Activated naive CD4-positive, alpha-beta T cell treated with anti-CD3 and anti-CD28 coated beads, Interleukin-2, amount 50 U/mL, for 72 hours (primary cell): ENCODE results near the gene CFAP97D2. TPM values are rescaled to one million over a fixed set of nuclear protein-coding genes. Genes with fewer than 3 reads are reported as not detected.
"Not testable (repeated sequence)": the region's sequence is repeated elsewhere in the genome, so short reads cannot be mapped to it uniquely, and the experiment has no call there.

Experiments used
- ATAC-seq, 2 donors: fragments of 150-1000 bp; cut with Tn5 transposase; 2 replicates each; pipeline ENCODE4 v1.10.0; 2021; ENCODE audit warnings: mild to moderate bottlenecking in 2 of 2, moderate library complexity in 2 of 2
- DNase-seq, 2 donors: peaks; one replicate each; pipeline ENCODE4 v3.0.0; 2021 to 2022; ENCODE audit warnings: low spot score in 2 of 2
- H3K27ac Mint-ChIP-seq, 2 donors: one replicate each; pipeline ENCODE4 v1.8.0; 2022; ENCODE audit warnings: mild to moderate bottlenecking in 2 of 2, mixed read lengths in 2 of 2
- H3K36me3 Mint-ChIP-seq, 2 donors: one replicate each; pipeline ENCODE4 v1.8.0; 2022; ENCODE audit warnings: mixed read lengths in 2 of 2
- H3K9me3 Mint-ChIP-seq, 2 donors: one replicate each; pipeline ENCODE4 v1.8.0; 2022; ENCODE audit warnings: mixed read lengths in 2 of 2
- total RNA-seq, 2 donors: library from RNA; stranded (reverse); gene quantifications; one replicate each; pipeline ENCODE4 v1.2.3, GENCODE V29; 2022

Gene CFAP97D2
- total RNA-seq, 2 donors from 2014 or later = not detected

DNA sequence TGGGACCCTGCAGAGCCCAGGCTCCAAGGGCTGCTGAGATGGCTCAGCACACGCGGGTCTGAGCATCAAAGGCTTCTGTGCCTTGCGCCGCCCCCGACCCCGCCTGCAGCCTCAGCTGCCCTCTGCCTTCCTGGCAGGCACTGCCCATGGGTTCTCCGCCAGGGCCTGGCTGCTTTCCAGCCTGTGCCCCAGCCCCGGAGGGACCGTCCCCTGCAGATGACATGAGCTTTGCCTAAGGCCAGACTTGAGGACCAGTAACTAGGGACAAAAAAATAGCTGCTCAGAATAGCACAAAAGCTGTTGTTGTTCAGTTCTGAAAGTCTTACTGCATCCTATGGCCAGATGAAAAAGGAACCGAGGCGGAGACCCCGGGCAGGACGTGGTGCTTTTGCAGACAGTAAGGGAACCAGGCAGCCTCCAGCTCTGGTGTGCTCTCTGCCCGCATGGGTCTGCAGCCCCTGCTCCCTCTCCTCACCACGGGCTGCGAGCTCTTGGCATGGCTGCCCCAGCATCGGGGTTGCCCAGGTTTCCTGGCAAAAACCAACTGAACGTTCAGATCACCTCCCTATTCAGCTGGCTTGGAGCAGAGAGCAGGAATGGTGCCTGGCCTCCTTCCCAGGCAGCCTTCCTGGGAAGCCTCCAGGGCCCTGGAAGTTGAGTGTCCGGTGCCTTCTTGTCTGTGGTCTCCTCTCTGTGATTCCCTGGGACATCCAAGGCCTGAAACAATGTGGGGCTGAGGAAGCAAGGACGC, 12.5 kb upstream of the CFAP97D2 start:
- Mint-ChIP-seq H3K9me3 (peaks cover 0 to 6% of the 10 kb centered on the region in 2 donors), H3K36me3 (peaks cover 0 to 6% of the 10 kb centered on the region in 2 donors), H3K27ac (peak overlapping the region in 1 of 2 donors; percentile 14)
- no peak for DNase-seq
- peak in 1 of 2 donors; percentile 74 for ATAC-seq

- DNase-seq (no peak), ATAC-seq (peak in 1 of 2 donors; percentile 51)
- Mint-ChIP-seq H3K36me3 (peaks cover 0 to 12% of the 10 kb centered on the region in 2 donors), H3K9me3 (peaks cover 0 to 14% of the 10 kb centered on the region in 2 donors), H3K27ac (peak overlapping the region in 1 of 2 donors; percentile 14)
Measured at GRCh38 chr13:114167426-114167825, 11.6 kb upstream of the CFAP97D2 start.

GRCh38 chr13:114167885-114168284, 11.2 kb upstream of the CFAP97D2 start:
- no peak for DNase-seq
- ATAC-seq = no peak
- no peak overlapping the region for H3K27ac Mint-ChIP-seq
- H3K36me3 Mint-ChIP-seq = peaks cover 2 to 14% of the 10 kb centered on the region in 2 donors
- H3K9me3 Mint-ChIP-seq = peaks cover 1 to 16% of the 10 kb centered on the region in 2 donors

DNA sequence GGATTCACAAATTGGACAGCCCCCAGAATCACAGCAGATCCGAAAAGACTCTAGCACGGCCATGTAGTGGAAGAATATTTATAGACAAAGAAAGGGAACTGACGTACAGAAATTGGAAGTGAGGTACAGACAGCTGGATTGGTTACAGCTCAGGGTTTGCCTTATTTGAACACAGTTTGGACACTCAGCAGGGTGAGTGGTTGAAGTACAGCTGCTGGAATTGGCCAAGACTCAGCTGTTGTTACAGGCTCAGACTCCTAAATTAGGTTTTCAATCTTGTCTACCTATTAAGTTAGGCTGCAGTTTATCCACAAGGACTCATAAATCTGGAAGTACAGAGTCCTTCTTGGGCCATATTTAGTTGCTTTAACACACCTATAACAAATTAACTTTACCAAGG, 5.8 kb upstream of the CFAP97D2 start:
- Mint-ChIP-seq H3K36me3 (peaks cover 6 to 38% of the 10 kb centered on the region in 2 donors), H3K27ac (no peak overlapping the region), H3K9me3 (peaks cover 11 to 32% of the 10 kb centered on the region in 2 donors)
- DNase-seq (no peak), ATAC-seq (no peak)

DNA sequence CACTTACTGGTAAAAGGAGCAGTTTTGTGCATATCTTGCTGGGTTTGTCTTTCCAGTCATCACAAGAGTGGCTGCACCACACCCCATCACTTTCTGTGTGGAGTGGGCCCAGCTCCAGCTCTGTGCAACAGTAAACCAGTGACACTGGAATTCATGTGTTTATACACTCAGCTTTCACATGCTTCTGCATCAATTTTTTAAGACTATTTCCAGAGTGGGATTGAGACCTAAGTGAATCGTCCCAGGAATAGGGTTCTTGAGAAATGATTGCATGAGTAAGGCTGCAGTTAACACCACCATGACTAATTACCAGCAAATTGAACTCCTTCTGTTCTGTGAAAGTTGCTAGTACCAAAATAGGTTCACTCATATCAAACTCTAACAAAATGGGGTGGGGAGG, 5.3 kb upstream of the CFAP97D2 start:
- Mint-ChIP-seq H3K36me3 (peaks cover 6 to 38% of the 10 kb centered on the region in 2 donors), H3K9me3 (peaks cover 11 to 30% of the 10 kb centered on the region in 2 donors), H3K27ac (no peak overlapping the region)
- DNase-seq (no peak), ATAC-seq (peak; percentile 33 to 44)

- no peak overlapping the region for H3K27ac Mint-ChIP-seq
- peaks cover 11 to 30% of the 10 kb centered on the region in 2 donors for H3K9me3 Mint-ChIP-seq
- DNase-seq (no peak), ATAC-seq (no peak)
- H3K36me3 Mint-ChIP-seq = peaks cover 6 to 38% of the 10 kb centered on the region in 2 donors
Measured at GRCh38 chr13:114174529-114174961, 4.5 kb upstream of the CFAP97D2 start.

GRCh38 chr13:114176359-114176902, 2.6 kb upstream of the CFAP97D2 start:
- ATAC-seq, H3K27ac Mint-ChIP-seq, DNase-seq: not testable (repeated sequence)
- peaks cover 6 to 36% of the 10 kb centered on the region in 2 donors for H3K36me3 Mint-ChIP-seq
- peaks cover 11 to 29% of the 10 kb centered on the region in 2 donors for H3K9me3 Mint-ChIP-seq

DNA sequence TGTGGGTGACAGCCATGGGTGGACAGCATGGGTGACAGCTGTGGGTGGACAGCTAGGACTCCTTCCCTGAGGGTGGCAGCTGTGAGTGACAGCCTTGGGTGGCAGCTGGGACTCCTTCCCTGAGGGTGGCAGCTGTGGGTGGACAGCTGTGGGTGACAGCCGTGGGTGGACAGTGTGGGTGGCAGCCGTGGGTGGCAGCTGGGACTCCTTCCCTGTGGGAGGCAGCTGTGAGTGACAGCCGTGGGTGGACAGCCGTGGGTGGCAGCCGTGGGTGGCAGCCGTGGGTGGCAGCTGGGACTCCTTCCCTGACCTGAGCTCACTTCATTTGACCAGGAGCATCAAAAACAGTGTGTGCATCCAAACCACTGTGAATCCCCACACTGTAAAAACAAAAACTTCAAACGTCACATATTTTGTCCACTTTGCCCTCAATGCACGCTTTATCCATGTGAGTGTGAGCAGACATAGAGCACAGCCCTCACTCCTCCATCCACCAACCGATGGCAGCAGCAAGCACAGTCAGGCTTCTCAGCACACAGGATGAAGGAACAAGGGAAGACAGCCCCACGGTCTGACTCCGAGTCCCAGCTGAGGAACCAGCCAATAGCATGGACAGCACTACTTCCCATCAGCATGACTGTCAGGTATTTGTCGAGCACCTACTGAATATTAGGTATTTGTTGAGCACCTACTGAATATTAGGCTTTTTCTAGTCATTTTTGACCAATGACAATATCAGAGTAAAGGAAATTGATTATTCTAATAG, 1.6 kb upstream of the CFAP97D2 start:
- ATAC-seq = no peak
- peak overlapping the region in 1 of 2 donors; percentile 39 for H3K27ac Mint-ChIP-seq
- H3K9me3 Mint-ChIP-seq = peaks cover 11 to 20% of the 10 kb centered on the region in 2 donors
- DNase-seq = no peak
- H3K36me3 Mint-ChIP-seq = peaks cover 6 to 27% of the 10 kb centered on the region in 2 donors

DNA sequence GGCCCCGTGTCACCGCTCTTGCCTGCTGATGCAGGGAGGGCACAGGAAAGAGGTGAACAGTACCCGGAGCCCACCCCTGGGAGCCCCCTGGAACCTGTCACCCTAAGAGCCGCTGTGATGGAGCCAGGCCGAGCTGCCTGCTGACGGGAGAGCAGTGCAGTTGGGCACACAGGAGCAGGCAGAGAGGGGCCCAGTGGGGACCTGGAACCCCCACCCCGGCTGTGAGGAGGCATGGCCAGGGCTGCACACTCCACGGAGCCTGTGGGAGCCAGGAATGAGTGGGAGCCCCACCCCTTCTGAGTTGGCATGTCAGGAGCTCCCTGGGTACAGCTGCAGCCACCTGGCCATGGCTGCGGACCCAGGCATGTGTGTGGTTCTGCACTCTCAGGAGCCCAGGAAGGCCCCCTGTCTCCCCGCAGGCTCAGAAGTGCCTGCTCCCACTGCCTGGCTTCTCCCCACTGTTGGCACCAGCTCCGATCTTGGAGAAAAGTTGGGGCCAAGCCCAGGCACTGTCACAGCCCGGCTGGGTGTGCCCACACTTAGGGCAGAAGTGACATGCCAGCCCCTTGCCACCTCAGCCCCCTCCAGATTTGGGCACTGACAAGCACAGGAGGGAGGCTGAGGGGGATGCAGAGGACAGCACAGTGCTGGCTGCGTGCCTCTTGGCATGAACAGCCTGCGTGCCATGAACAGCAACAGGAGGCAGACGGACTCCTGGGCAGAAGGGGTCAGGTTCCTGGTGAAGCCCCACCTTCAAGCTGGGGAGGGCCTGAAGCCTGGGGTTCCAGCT, 6.3 kb downstream of the CFAP97D2 start:
- DNase-seq = no peak
- H3K27ac Mint-ChIP-seq = no peak overlapping the region
- peaks cover 8 to 18% of the 10 kb centered on the region in 2 donors for H3K9me3 Mint-ChIP-seq
- no peak for ATAC-seq
- peaks cover 0 to 11% of the 10 kb centered on the region in 2 donors for H3K36me3 Mint-ChIP-seq

DNA sequence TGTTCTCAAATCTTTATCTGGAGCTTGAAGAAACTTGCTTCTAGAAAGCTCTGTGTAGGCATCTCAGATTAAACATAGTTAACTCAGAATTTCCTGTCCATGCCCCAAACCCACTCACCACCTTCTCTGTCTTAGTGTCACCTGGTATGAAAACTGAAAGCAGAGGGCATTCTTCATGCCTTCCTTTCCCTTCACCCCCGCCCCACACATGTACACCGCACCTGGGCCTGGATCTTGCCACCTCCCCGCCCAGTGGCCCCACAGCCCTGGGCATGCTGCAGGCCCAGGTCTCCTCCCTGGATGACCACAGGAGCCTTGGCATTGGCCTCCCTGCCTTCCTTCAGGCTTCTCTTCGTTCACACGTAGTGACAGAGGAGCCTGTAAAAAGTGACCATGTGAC, 15.8 kb downstream of the CFAP97D2 start:
- peaks cover 5 to 6% of the 10 kb centered on the region in 2 donors for H3K9me3 Mint-ChIP-seq
- peak overlapping the region in 1 of 2 donors; percentile 21 for H3K27ac Mint-ChIP-seq
- peak; percentile 52 to 75 for ATAC-seq
- no peak for DNase-seq
- peaks cover 0 to 5% of the 10 kb centered on the region in 2 donors for H3K36me3 Mint-ChIP-seq

DNA sequence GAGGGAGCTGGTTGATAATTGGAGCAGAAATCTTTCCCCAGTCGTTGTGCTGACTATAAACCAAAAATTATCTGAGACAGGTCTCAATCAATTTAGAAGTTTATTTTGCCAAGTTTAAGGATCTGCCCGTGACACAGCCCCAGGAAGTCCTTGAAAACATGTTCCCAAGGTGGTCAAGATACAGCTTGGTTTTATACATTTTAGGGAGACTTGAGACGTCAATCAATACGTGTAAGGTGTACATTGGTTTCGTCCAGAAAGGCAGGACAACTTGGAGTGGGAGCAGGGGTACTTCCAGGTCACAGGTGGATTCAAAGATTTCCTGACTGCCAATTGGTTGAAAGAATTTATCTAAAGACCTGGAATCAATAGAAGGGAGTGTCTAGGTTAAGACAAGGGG, 17.6 kb downstream of the CFAP97D2 start:
- H3K36me3 Mint-ChIP-seq = no peaks in the 10 kb centered on the region

DNA sequence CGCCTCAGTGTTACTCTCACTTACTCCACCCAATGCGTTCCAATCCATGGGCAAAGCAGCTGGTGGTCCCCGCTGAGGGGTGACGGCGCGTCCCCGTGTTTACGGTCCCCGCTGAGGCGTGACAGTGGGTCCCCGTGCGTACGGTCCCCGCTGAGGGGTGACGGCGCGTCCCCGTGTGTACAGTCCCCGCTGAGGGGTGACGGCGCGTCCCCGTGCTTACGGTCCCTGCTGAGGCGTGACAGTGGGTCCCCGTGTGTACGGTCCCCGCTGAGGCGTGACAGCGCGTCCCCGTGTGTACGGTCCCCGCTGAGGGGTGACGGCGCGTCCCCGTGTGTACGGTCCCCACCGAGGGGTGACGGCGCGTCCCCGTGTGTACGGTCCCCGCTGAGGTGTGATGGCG, 19.5 kb downstream of the CFAP97D2 start:
- ATAC-seq (no peak), DNase-seq (no peak)
- H3K9me3 Mint-ChIP-seq = peaks cover 0 to 8% of the 10 kb centered on the region in 2 donors
- peaks cover 7 to 9% of the 10 kb centered on the region in 2 donors for H3K36me3 Mint-ChIP-seq
- H3K27ac Mint-ChIP-seq = no peak overlapping the region

More for the DNA sequence above, 17.6 kb downstream of the CFAP97D2 start:
- H3K9me3 Mint-ChIP-seq = no peaks in the 10 kb centered on the region
- ATAC-seq (no peak), DNase-seq (no peak)
- no peak overlapping the region for H3K27ac Mint-ChIP-seq

GRCh38 chr13:114199526-114199925, 20.5 kb downstream of the CFAP97D2 start:
- DNase-seq, H3K27ac Mint-ChIP-seq, H3K36me3 Mint-ChIP-seq, ATAC-seq: not testable (repeated sequence)
- H3K9me3 Mint-ChIP-seq = peaks cover 0 to 12% of the 10 kb centered on the region in 2 donors

- H3K27ac Mint-ChIP-seq = no peak overlapping the region
- H3K9me3 Mint-ChIP-seq = peaks cover 0 to 12% of the 10 kb centered on the region in 2 donors
- no peak for DNase-seq
- ATAC-seq = no peak
- H3K36me3 Mint-ChIP-seq = peaks cover 7 to 9% of the 10 kb centered on the region in 2 donors
Measured at GRCh38 chr13:114199954-114200353, 20.9 kb downstream of the CFAP97D2 start.

DNA sequence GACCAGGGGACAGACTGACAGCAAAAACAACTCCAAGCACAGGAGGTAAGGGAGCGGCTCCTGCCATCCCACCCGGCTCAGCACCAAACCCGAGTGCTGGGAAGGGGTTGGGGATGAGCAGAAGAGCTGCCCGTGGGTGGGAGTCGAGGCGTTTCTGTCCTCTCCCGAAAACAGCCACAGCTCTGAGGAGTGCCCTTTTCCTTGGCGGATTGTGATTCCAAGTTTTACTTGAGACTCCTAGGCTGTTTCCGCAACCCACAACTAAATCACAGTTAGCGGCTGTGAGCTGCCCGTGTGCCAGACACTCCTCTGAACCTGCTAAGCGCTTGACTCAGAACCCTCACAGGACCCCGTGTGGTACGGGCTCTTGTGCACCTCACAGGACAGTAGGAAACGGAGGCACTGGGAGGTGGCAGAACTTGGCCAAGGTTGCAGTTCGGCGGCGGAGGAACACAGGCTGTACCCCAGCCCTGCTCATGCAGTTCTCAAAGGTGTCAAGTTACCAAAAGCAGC, 21.4 kb downstream of the CFAP97D2 start:
- Mint-ChIP-seq H3K27ac (no peak overlapping the region), H3K36me3 (peaks cover 7 to 9% of the 10 kb centered on the region in 2 donors), H3K9me3 (peaks cover 0 to 12% of the 10 kb centered on the region in 2 donors)
- ATAC-seq (no peak), DNase-seq (no peak)

DNA sequence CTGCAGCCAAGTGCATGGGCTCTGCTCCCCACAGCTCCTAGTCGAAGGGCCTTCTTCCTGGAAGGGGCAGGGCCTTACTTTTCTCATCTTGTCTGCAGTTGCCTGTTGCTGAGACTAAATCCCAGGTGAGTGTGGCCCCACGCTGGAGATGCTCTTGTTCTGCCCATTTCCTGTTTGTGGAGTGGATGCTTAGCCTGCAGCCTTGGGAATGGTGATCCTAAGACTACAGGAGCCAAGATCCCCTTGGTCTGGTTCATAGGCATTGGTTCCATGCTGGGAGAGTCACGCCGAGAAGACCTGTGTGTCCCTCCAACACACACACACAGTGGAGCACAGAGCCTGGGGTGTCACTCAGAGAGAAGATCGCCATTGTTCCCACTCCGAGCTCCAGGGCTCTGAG, 23.5 kb downstream of the CFAP97D2 start:
- Mint-ChIP-seq H3K9me3 (peaks cover 0 to 16% of the 10 kb centered on the region in 2 donors), H3K36me3 (peaks cover 7 to 9% of the 10 kb centered on the region in 2 donors), H3K27ac (peak overlapping the region in 1 of 2 donors; percentile 50)
- DNase-seq (no peak), ATAC-seq (no peak)
